DND-41 (cell line): ENCODE measurements around the gene TESPA1.

Source experiments
- ATAC-seq: fragments of 200-7000 bp; cut with Tn5 transposase; 3 replicates; pipeline ENCODE4 v1.9.1; 2021; ENCODE audit warnings: low read depth; ENCODE audit not compliant: insufficient read depth
- DNase-seq: peaks from one replicate; pipeline ENCODE4 v3.0.0-alpha.2; 2020
- H2AFZ ChIP-seq: 2 replicates; pipeline ENCODE4 v1.6.0; 2012; ENCODE audit warnings: low read depth, low read length
- H3K27ac ChIP-seq: 2 replicates; pipeline ENCODE4 v1.5.1; 2012; ENCODE audit warnings: low read length, inconsistent platforms
- H3K27me3 ChIP-seq: fragments of 200-600 bp; sonication (generic); 2 replicates; pipeline ENCODE4 v1.6.0; 2012; ENCODE audit warnings: low read length, mild to moderate bottlenecking, inconsistent platforms; ENCODE audit not compliant: insufficient read depth, poor library complexity
- H3K36me3 ChIP-seq: 2 replicates; pipeline ENCODE4 v1.5.1; 2012; ENCODE audit warnings: low read length, inconsistent platforms; ENCODE audit not compliant: insufficient read depth
- H3K4me1 ChIP-seq: 2 replicates; pipeline ENCODE4 v1.5.1; 2012; ENCODE audit warnings: mild to moderate bottlenecking, low read length; ENCODE audit not compliant: insufficient read depth
- H3K4me2 ChIP-seq: 2 replicates; pipeline ENCODE4 v1.6.0; 2012; ENCODE audit warnings: mild to moderate bottlenecking, moderate library complexity, low read length, inconsistent platforms; ENCODE audit not compliant: insufficient read depth
- H3K4me3 ChIP-seq, 2 experiments: fragments of 200-600 bp in 1 of 2; shearing (Covaris generic) in 1 of 2; 2 replicates each; pipeline ENCODE4 v1.5.1; 2012 to 2016; ENCODE audit warnings: inconsistent platforms in 2 of 2, low read length in 2 of 2, mild to moderate bottlenecking in 2 of 2, low read depth in 1 of 2, moderate library complexity in 1 of 2
- H3K79me2 ChIP-seq: 2 replicates; pipeline ENCODE4 v1.6.0; 2012; ENCODE audit warnings: low read length, inconsistent platforms; ENCODE audit not compliant: insufficient read depth
- H3K9ac ChIP-seq: 2 replicates; pipeline ENCODE4 v1.6.0; 2012; ENCODE audit warnings: low read depth, mild to moderate bottlenecking, inconsistent platforms, low read length, moderate library complexity
- H3K9me3 ChIP-seq: 2 replicates; pipeline ENCODE4 v1.5.1; 2012; ENCODE audit warnings: low read length, moderate library complexity, mild to moderate bottlenecking, inconsistent platforms; ENCODE audit not compliant: insufficient read depth, severe bottlenecking
- H4K20me1 ChIP-seq: 2 replicates; pipeline ENCODE4 v1.6.0; 2012; ENCODE audit warnings: low read length; ENCODE audit not compliant: insufficient read depth
- CTCF ChIP-seq: IDR thresholded peaks from 2 replicates; pipeline ENCODE4 v1.5.1; 2012; ENCODE audit warnings: borderline replicate concordance, low read length, moderate library complexity, mild to moderate bottlenecking; ENCODE audit not compliant: poor library complexity, severe bottlenecking; ENCODE audit errors: extremely low read depth
- EZH2 ChIP-seq: IDR thresholded peaks from 3 replicates; pipeline ENCODE4 v1.6.1; 2012; ENCODE audit warnings: borderline replicate concordance, low read depth, mild to moderate bottlenecking, moderate library complexity, low read length, inconsistent platforms; ENCODE audit not compliant: severe bottlenecking

The TESPA1 gene

GRCh38 chr12:54970741-54971140 is 13.8 kb downstream of the TESPA1 start:
- Histone ChIP-seq H3K79me2 (peaks cover 56% of the 10 kb centered on the region), H3K36me3 (peaks cover 72% of the 10 kb centered on the region), H3K9me3 (no peaks in the 10 kb centered on the region), H3K4me2 (no peak overlapping the region), H3K9ac (no peak overlapping the region), H4K20me1 (no peaks in the 10 kb centered on the region), H3K27me3 (no peaks in the 10 kb centered on the region), H2AFZ (no peak overlapping the region), H3K4me3 (no peak overlapping the region), H3K27ac (no peak overlapping the region; the same call in 1 of the 2 replicates), H3K4me1 (peaks cover 56% of the 10 kb centered on the region)
- TF ChIP-seq CTCF (no peak), EZH2 (no peak)
- no peak for ATAC-seq
- DNase-seq: no peak

GRCh38 chr12:54968181-54968730 is 16.3 kb downstream of the TESPA1 start:
- 0 out of 4 replicates have a peak overlapping the region, but pooled peaks of 1 of the 2 experiments have one; percentile 5 for H3K4me3 ChIP-seq
- peak overlapping the region; percentile 62 for H3K27ac ChIP-seq
- H3K79me2 ChIP-seq: peaks cover 32% of the 10 kb centered on the region
- H4K20me1 ChIP-seq: no peaks in the 10 kb centered on the region
- no peaks in the 10 kb centered on the region for H3K27me3 ChIP-seq
- peaks cover 79% of the 10 kb centered on the region for H3K36me3 ChIP-seq
- TF ChIP-seq CTCF (no peak), EZH2 (no peak)
- H3K4me2 ChIP-seq: peak overlapping the region; percentile 38
- peaks cover 52% of the 10 kb centered on the region for H3K4me1 ChIP-seq
- DNase-seq: no peak
- peak; percentile 83 for ATAC-seq
- H3K9me3 ChIP-seq: no peaks in the 10 kb centered on the region
- H3K9ac ChIP-seq: peak overlapping the region; percentile 20; the same call in 1 of the 2 replicates
- H2AFZ ChIP-seq: no peak overlapping the region

DNA sequence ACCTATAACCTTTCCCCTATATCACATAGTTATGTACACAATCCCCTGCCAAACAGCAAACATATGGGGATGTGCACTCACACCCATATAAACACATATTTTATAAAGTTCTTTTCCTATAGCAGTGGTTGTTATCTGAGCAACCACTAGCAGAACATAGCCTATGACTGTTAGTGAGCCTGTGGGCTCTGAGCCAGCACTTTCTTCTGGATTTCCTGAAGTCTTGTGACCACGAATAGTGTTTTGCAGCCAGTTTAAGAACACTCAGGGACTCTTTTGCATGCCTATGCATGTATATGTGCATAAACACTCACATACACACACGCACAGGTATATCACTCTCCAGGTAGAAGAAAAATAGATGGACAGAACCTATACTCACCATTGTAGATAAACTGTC is 17.1 kb downstream of the TESPA1 start:
- Histone ChIP-seq H3K9me3 (no peaks in the 10 kb centered on the region), H3K4me3 (no peak overlapping the region), H2AFZ (no peak overlapping the region), H3K9ac (peak overlapping the region; percentile 20; the same call in 1 of the 2 replicates), H3K4me1 (peaks cover 51% of the 10 kb centered on the region), H3K79me2 (peaks cover 24% of the 10 kb centered on the region), H3K27me3 (no peaks in the 10 kb centered on the region), H3K36me3 (peaks cover 79% of the 10 kb centered on the region), H4K20me1 (no peaks in the 10 kb centered on the region), H3K4me2 (peak overlapping the region; percentile 38; the same call in 1 of the 2 replicates), H3K27ac (peak overlapping the region; percentile 62)
- TF ChIP-seq EZH2 (no peak), CTCF (no peak)
- peak; percentile 52 for DNase-seq
- ATAC-seq: peak; percentile 73
